NCI-H1694 (cell line): ENCODE results near the gene AKR1C4.
"Not testable (repeated sequence)": the region's sequence is repeated elsewhere in the genome, so short reads cannot be mapped to it uniquely, and the experiment has no call there.

Experiments used
- DNase-seq: peaks from one replicate; lab custom pipeline; 2025; lab: John Stamatoyannopoulos, UW

Gene AKR1C4

DNA sequence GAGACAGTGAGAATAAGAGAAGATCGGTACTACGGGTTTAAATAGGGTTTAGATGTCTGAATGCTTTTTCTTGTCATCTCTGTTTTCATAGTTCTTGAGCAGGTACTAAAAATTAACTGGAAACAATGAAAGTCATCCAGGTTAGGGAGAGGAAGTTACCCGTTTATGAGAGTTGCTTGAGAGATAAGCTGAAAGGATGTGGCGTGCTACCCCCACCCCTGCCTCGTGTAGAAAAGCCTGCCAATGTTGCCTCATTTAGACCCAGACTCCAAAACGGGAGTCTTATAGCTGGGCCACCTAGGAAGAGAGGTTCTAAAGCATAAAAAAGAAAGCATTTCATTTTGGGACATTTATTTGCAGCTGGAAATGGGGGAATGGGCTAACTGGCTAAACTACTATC is 10.2 kb downstream of the AKR1C4 start:
- DNase-seq, result no peak

DNA sequence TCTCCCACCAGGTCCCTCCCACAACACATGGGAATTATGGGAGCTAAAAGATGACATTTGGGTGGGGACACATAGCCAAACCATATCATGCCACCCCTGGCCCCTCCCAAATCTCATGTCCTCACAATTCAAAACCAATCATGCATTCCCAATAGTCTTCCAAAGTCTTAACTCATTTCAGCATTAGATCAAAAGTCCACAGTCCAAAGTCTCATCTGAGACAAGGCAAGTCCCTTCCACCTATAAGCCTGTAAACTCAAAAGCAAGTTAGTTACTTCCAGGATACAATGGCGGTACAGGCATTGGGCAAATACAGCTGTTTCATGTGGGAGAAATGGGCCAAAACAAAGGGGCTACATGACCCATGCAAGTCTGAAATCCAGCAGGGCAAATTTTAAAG is 13.1 kb downstream of the AKR1C4 start:
- DNase-seq, result not testable (repeated sequence)

- DNase-seq, result not testable (repeated sequence)
Measured at GRCh38 chr10:5210261-5210660, 13.6 kb downstream of the AKR1C4 start.

GRCh38 chr10:5211696-5212536 is 15.3 kb downstream of the AKR1C4 start:
- DNase-seq, result no peak

DNA sequence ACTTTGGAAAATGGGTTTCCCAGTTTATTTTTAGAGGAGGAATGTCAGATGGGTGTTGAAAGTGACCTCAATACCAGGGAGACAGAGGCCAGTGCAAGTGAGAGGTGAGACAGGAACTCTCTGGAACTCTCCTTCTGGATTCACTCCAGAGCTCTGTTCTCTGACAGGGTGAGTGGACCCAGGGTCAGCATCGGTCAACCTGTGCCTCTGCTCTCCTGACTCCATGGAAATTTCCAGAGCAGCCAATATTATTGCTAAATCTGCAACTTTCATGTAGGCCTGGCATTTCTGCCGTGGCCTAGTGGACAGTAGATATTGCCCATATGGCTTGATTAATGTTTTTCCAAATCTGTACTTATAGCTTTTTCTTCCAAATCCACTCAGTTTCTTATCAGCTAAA is 20.2 kb downstream of the AKR1C4 start:
- DNase-seq, result no peak

DNA sequence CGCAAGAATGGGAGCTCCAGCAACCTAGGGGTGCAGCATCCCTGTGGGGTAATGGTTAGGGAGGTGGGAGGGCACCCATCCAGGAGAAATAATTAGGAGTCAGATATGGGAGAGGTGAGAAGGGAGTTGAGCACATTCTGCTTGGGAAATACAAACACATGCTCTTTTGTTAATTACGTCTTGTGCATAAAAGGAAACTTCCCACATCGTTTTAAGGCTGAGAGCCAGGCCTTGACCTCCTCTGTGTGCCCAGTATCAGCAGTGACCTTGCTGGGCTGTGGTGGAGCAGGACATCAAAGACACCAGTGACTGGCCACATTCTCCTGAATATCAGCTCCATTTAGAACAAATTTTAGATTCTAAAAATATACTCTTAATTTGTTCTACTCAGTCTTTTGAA is 22.6 kb downstream of the AKR1C4 start:
- DNase-seq, result no peak

DNA sequence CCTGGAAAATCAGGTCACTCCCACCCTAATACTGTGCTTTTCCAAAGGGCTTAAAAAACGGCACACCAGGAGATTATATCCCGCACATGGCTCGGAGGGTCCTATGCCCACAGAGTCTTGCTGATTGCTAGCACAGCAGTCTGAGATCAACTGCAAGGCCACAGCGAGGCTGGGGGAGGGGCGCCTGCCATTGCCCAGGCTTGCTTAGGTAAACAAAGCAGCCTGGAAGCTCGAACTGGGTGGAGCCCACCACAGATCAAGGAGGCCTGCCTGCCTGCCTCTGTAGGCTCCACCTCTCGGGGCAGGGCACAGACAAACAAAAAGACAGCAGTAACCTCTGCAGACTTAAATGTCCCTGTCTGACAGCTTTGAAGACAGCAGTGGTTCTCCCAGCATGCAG is 26.3 kb downstream of the AKR1C4 start:
- not testable (repeated sequence) for DNase-seq

DNA sequence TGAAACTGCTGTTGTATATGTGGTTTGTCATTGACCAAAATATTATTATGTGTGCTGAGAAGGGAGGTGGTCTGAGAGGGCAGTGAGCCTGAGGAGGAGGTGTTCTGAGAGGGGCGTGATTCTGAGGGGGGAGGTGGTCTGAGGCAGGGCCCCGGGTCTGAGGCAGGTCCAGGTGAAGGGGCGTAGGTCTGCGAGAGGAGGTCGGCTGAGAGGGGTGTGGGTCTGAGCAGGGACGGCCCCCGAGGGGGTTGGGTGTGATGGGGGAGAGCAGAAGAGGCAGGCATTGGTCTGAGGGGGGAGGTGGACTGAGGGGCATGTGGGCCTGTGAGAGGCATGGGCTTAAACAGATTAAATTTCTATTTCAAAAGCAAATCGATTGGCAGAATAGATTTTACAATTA is 32.4 kb downstream of the AKR1C4 start:
- no peak for DNase-seq

DNA sequence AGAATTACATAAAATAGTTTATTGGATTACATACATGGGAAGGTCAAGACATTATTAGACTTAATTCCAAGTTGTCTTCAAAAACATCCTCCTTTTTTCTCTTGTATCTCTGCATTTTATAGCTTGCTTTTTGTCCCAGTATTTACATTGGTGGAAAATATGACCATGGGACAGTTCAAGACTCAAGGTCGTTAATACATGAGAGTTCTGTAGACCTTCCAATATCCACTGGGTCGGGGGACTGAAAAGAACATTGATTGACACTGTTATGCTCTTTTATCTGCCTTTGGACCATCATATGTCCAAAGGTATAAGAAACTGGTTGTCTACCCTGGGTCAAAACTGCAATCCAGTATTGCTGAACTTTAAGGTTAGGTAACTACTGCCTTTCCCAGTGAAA is 36.7 kb downstream of the AKR1C4 start:
- no peak for DNase-seq

DNA sequence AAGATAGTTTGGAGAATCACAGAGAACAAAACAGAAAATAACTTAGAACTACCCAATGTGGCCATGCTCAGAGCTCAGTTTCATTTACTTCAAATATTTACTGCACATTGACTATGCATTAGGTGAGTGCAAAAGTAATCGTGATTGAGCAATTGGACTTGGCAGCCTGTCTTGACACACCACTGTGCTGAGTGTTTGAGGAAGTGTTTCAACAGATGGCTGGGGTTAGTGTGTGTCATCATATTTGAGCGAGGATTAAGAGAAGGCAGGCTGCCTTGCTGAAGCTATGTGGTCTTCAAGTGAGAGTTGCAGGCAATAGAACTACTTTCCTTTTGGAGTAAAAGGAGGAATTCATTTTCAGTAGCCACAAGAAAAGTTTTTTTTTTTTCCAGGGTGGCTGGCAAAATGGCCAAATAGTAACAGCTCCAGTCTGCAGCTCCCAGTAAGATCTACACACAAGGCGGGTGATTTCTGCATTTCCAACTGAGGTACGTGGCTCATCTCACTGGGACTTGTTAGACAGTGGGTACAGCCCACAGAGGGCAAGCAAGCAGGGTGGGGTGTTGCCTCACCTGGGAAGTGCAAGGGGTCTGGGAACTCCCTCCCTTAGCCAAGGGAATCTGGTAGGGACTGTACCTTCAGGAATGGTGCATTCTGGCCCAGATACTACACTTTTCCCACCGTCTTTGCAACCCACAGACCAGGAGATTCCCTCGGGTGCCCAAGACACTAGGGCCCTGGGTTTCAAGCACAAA is 37.6 kb downstream of the AKR1C4 start:
- DNase-seq, result no peak

GRCh38 chr10:5237541-5237940 is 40.9 kb downstream of the AKR1C4 start:
- not testable (repeated sequence) for DNase-seq

DNA sequence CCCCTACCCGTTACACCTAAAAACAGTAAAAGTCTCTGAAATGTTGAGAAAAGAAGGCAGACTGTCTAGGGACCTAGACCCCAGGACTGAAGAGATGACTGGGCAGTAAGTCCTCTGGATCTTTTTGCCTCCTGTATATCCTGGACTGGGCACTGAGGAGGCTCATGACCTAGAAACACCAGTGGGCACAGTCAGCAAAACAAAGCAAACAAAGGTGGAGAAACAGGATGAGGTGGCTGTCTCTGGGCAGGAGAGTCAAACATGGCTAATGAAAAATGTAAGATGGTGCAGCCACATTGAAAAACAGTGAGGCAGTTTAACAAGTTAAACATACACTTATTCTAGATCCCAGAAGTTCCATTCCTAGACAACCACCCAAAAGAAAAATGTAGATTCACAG is 45.9 kb downstream of the AKR1C4 start:
- no peak for DNase-seq

DNA sequence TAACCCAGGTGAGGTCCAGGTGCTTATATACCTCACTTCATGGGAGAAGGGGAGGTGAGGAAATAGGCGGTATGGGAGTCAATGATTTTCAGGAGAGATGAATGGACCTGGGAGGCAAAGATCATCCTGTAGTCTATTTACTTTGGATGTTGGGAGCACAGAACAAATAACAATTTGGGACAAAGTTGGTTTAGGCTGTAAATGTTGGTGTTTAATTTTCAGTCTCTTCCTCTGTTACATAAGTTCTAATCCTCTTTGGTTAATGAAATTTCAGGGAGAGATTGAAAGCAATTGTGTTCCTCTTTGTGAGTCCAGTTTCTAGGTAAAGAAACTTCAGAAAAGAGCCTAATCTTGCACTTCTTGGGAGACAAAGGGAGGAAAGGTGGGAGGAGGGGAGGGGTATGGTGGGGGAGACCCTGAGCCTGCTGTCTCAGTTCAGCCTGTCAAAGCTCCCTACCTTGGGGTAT is 46.9 kb downstream of the AKR1C4 start:
- no peak for DNase-seq

- no peak for DNase-seq
Measured at GRCh38 chr10:5252177-5253037, 55.8 kb downstream of the AKR1C4 start.

DNA sequence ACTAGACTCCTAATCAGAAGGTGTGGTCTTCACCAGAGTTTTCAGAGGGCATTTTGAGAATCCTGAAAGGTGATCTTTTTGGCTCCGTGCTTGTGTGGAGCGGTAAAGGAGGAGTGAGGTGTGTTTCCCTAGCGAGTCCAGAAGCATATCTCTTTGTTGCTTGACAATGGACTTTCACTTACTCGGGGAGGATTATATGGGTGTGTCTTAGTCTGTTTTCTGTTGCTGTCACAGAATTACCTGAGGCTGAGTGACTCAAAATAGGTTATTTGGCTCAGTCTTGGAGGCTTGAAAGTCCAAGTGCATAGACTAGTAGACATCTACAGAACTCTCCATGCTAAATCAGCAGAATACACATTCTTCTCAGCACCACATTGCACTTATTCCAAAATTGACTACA is 57.9 kb downstream of the AKR1C4 start:
- no peak for DNase-seq

- DNase-seq, result not testable (repeated sequence)
Measured at GRCh38 chr10:5257768-5258167, 61.1 kb downstream of the AKR1C4 start.

- no peak for DNase-seq
Measured at GRCh38 chr10:5259132-5259951, 62.7 kb downstream of the AKR1C4 start.

- no peak for DNase-seq
Measured at GRCh38 chr10:5259952-5260578, 63.4 kb downstream of the AKR1C4 start.

- no peak for DNase-seq
Measured at GRCh38 chr10:5260828-5261227, 64.2 kb downstream of the AKR1C4 start.

DNA sequence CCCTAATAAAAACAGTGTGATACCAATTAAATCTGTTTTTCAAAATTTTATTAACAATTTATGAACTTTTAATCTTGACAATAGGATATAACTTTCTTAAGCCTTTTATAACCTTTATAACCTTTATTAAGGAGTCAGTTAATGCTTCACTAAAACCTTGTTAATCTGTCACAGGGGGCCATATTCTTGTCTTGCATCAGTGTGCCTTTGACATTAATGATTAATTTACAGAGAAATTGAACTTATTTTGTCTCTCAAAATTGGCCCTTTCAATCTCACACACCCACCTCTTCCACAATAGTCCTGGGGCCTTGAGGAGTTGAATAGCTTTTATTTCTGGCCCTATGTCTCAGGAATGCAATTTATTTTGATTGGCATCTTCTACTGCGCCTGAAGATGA is 68.5 kb downstream of the AKR1C4 start:
- DNase-seq, result no peak

DNA sequence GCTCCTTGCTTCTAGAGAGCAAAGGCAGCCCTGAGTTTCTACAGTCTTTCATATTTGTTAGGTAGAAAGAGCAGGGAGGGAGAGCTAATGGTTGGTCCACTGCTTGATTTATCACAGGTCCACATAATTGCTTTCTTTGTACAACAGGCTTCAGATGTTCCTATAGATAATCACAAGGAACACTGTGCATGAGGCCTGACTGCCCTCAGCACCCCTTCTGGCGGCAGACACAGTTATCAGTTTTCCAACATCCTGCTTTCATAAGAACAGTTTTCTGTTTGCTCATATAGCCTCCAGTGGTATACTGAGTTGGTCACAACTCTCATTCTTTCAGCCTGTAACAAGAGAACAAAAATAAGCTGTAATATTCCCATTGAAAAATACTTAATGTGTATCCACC is 69.7 kb downstream of the AKR1C4 start:
- DNase-seq, result no peak
